ENCODE measurements around the gene CPNE5.

DNA sequence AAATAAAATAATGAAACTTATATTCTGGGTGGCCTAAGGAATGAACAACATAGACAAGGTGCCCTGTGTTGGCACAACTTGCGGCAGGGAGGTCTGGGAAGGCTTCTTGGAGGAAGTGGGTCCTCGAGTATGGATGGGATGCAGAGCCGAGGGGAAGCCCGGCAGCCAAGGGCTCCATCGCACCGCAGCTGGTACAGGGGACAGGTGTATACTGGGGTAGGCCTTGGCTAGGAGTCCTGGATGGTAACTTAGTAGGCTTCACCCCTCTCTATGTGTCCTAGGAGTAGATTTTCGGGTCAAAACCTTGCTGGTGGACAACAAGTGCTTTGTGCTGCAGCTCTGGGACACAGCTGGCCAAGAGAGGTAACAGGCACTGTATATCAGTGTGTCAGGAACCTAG lies 113.7 kb downstream of the CPNE5 start:
- no peak for TF ChIP-seq POLR2A (IDR thresholded peaks at IDR 0.05)
- TF ChIP-seq, protein P1, sequence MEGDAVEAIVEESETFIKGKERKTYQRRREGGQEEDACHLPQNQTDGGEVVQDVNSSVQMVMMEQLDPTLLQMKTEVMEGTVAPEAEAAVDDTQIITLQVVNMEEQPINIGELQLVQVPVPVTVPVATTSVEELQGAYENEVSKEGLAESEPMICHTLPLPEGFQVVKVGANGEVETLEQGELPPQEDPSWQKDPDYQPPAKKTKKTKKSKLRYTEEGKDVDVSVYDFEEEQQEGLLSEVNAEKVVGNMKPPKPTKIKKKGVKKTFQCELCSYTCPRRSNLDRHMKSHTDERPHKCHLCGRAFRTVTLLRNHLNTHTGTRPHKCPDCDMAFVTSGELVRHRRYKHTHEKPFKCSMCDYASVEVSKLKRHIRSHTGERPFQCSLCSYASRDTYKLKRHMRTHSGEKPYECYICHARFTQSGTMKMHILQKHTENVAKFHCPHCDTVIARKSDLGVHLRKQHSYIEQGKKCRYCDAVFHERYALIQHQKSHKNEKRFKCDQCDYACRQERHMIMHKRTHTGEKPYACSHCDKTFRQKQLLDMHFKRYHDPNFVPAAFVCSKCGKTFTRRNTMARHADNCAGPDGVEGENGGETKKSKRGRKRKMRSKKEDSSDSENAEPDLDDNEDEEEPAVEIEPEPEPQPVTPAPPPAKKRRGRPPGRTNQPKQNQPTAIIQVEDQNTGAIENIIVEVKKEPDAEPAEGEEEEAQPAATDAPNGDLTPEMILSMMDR (IDR thresholded peaks at IDR 0.05), result no peak
